GM18505 (cell line): ENCODE results near the gene ORM2.

Experiments used
- ATAC-seq: cut with Tn5 transposase; IDR thresholded peaks from one replicate; pipeline ENCODE4 v1.9.1; 2021; ENCODE audit not compliant: unreplicated experiment
- POLR2A ChIP-seq: IDR thresholded peaks from 4 replicates; pipeline ENCODE4 v1.6.1; 2011; ENCODE audit warnings: borderline replicate concordance; ENCODE audit not compliant: insufficient read depth, insufficient read length; ENCODE audit errors: extremely low read depth

Gene ORM2

GRCh38 chr9:114376586-114377445, 47.1 kb downstream of the ORM2 start:
- no peak for ATAC-seq
- no peak for TF ChIP-seq POLR2A

GRCh38 chr9:114378016-114378415, 48.3 kb downstream of the ORM2 start:
- no peak for TF ChIP-seq POLR2A
- ATAC-seq, result no peak

- TF ChIP-seq POLR2A, result no peak
- ATAC-seq, result no peak
Observed at GRCh38 chr9:114378883-114379282, 49.2 kb downstream of the ORM2 start.
